GM12874 (cell line): ENCODE results near the gene CKB.
A peak's percentile ranks its signal among the peaks of the same experiment; 100 is the strongest.

ENCODE experiments used
- CTCF ChIP-seq: IDR thresholded peaks from 2 replicates; pipeline ENCODE4 v1.5.1; 2011; ENCODE audit warnings: low read depth, mild to moderate bottlenecking, control low read depth, low read length, moderate library complexity; ENCODE audit not compliant: insufficient read depth

CKB gene

GRCh38 chr14:103510724-103511693, 11.6 kb downstream of the CKB start:
- no peak for TF ChIP-seq CTCF

DNA sequence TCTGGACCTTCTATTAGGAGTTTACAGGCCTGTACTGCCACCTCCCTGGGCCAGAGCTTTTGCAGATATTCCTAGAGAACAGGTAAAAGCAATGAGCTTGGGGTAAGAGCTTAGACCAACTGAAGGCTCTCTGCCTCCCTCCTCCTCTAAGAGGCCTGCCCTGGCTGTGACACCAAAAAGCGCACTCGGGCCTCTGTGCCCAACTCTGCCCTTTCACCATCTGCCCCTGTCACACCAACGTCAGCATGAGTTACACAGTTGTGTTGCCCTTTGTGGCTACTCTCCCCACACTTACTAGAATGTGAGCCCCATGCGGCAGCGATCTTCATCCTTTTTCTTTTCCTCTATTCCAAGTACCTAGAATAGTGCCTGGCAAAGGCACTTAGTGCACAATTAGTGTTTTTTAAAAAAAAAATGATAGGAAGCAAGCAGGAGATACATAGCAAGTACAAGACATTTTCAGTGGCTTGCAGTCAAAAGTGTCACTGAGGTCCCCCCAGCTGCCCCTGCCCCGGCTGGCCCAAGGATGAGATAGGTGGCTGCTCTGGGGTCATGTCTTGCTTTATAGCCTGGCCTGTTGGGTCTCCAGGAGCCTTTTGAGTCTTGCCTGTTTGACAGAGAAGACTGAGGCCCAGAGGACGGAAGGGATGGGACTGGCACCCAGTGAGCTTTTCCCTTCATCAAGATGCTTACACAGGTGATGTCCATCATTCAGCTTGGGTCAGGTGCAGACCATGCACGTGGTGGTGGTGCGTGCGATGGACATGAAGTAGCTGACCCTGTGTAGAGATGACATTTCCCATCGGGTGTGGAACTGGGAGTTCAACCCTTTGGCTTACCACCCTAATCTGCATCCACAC, 12.5 kb downstream of the CKB start:
- TF ChIP-seq CTCF, result no peak

DNA sequence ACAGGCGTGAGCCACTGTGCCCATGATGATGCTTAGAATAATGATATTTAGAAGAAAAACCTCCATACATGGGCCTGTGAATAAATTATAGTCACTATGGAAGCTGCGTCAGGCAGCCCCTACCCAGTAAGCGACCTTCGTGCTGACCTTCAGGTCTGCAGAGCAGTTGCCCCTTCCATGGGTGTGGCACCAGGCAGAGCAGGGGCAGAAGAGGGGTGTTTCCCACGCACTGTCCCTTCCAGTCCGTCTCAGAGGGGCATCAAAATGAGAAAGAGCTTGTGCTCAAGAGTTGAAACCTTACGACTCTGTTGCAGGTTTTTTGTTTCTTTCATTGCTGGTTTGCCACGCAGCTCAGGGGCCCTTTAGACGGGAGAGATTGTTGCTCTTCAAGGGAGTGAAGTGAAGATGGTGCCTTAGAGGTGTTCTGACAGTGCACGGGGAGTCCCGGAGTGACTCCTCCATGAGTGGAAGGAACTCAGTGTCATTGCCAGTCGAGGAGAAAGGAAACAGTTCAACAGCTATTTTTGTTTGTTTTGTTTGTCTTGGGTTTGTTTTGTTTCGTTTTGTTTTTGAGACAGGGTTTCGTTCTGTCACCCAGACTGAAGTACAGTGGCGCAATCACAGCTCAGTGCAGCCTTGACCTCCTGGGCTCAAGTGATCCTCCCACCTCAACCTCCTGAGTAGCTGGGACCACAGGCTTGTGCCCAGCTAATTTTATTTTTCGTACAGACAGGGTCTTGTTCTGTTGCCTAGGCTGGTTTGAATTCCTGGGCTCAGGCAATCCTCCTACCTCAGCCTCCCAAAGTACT, 13.9 kb downstream of the CKB start:
- no peak for TF ChIP-seq CTCF

DNA sequence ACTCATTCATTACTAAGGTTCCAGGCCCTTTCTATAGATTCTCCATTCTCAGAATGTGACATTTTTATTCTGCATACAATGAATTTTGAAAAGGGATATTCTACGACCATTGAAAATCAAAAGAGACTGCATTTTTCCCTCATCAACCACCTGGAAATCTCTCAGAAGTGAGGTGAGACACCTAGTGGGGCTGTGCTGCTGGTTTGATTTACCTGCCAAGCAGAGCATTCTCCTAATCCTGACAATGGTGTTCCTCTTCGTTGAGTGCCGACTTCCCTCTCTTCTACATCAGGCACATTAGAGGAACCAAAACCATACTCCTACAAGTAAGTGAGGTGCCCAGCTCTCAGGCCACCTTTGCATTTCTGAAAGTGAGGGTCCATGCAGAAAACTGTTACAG, 14.9 kb downstream of the CKB start:
- no peak for TF ChIP-seq CTCF

DNA sequence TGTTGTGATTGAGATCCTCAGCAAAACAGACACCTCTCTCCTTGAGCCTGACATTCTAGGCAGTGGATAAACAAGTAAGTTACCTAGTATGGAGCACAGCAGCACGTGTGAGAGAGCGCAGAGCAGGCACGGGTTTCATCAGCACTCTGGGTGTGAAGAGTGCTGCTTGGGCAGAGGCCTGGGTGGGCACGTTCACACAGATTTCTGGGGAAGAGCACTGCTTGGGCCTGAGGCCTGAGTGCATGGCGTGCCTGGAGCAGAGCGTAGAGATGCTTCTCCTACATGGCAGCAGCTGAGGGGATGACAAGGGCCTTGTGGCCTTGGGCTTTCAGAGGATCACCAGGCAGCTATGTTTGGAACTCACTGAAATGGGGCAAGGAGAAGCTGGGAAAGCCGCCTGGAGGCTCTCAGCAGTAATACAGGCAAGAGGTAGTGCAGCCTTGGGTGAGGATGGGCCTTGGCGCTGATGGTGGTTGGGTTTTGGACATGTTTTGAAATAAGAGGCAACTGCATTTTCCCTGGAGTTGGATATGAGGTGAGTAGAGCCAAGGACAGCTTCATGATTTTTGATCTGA, 17.6 kb downstream of the CKB start:
- TF ChIP-seq CTCF, result peak; percentile 14; the same call in 1 of the 2 replicates

DNA sequence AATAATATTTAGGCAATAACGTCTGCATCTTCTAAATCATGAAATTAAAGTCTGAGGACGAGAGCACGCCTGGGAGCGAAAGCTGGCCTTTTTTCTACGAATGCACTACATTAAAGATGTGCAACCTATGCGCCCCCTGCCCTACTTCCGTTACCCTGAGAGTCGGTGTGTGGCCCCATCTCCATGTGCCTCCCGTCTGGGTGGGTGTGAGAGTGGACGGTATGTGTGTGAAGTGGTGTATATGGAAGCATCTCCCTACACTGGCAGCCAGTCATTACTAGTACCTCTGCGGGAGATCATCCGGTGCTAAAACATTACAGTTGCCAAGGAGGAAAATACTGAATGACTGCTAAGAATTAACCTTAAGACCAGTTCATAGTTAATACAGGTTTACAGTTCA, 19.3 kb downstream of the CKB start:
- TF ChIP-seq CTCF, result no peak
